ENCODE measurements around the gene CEP162.
A peak's percentile ranks its signal among the peaks of the same experiment; 100 is the strongest.
"Not testable (repeated sequence)": the region's sequence is repeated elsewhere in the genome, so short reads cannot be mapped to it uniquely, and the experiment has no call there.

Gene CEP162

GRCh38 chr6:84167457-84167856 lies 60.0 kb downstream of the CEP162 start:
- no peak overlapping the region for H3K4me3 ChIP-seq (ENCODE audit: low read depth, low read length)
- DNase-seq (ENCODE audit: low read depth), result no peak
- in situ Hi-C loops (cut with HindIII; ENCODE audit: low sequenced_read_pairs), result no loop called here
- no peak for TF ChIP-seq CTCF (IDR thresholded peaks at IDR 0.05; ENCODE audit: low read depth, low read length, missing control alignments)

DNA sequence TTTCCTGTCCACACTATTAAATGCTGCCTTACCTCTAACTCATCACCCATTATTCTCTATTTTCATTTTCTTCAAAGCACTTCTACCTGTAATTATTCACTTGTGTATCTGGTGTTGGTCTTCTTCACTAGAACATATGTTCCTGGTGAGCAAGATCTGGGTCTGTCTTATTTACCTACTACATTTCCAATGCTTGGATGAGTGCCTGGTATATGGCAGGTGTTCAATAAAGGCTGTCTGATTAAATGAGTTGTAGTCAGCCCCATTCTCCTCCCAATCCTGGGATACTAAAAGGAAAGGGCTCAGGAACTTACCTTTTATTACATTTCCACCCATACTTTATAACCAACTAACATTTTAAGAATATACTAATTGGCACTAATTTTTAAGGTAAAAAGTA lies 61.0 kb downstream of the CEP162 start:
- no peak overlapping the region for H3K4me3 ChIP-seq (ENCODE audit: low read depth, low read length)
- no peak for DNase-seq (ENCODE audit: low read depth)
- in situ Hi-C loops (cut with HindIII; ENCODE audit: low sequenced_read_pairs), result no loop called here
- TF ChIP-seq CTCF (IDR thresholded peaks at IDR 0.05; ENCODE audit: low read depth, low read length, missing control alignments), result no peak

DNA sequence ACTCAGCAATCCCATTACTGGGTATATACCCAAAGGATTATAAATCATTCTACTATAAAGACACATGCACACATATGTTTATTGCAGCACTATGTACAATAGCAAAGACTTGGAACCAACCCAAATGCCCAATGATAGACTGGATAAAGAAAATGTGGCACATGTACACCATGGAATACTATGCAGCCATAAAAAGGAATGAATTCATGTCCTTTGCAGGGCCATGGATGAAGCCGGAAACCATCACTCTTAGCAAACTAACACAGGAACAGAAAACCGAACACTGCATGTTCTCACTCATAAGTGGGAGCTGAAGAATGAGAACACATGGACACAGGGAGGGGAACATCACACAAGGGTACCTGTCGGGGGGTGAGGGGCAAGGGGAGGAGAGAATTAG lies 63.1 kb downstream of the CEP162 start:
- DNase-seq (ENCODE audit: low read depth); in situ Hi-C loops (cut with HindIII; ENCODE audit: low sequenced_read_pairs); H3K4me3 ChIP-seq (ENCODE audit: low read depth, low read length): not testable (repeated sequence)

DNA sequence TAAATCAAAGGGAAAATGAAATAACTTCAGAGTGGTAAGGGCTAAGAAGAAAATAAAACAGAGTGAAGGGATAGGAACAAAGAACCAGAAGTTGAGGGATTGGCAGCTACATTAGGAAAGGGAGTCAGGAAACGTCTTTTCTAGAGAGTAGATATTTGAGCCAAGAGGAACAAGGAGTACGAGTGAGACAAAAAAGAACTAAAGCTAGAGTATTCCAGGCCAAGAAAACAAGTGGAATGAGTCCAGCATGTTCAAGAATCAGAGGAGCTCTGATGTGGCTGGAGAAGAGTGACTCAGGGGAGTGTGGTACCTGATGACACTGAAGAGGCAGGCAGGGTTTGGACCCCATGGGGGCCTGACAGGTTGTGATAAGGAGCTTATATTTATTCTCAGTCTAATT lies 66.3 kb downstream of the CEP162 start:
- TF ChIP-seq CTCF (IDR thresholded peaks at IDR 0.05; ENCODE audit: low read depth, low read length, missing control alignments), result no peak
- in situ Hi-C loops (cut with HindIII; ENCODE audit: low sequenced_read_pairs), result no loop called here
- no peak for DNase-seq (ENCODE audit: low read depth)
- H3K4me3 ChIP-seq (ENCODE audit: low read depth, low read length), result no peak overlapping the region

GRCh38 chr6:84156306-84156705 lies 71.1 kb downstream of the CEP162 start:
- in situ Hi-C loops (cut with HindIII; ENCODE audit: low sequenced_read_pairs), result no loop called here
- no peak for DNase-seq (ENCODE audit: low read depth)
- H3K4me3 ChIP-seq (ENCODE audit: low read depth, low read length), result no peak overlapping the region
- TF ChIP-seq CTCF (IDR thresholded peaks at IDR 0.05; ENCODE audit: low read depth, low read length, missing control alignments), result no peak

- no peak overlapping the region for H3K4me3 ChIP-seq (ENCODE audit: low read depth, low read length)
- in situ Hi-C loops (cut with HindIII; ENCODE audit: low sequenced_read_pairs), result no loop called here
- TF ChIP-seq CTCF (IDR thresholded peaks at IDR 0.05; ENCODE audit: low read depth, low read length, missing control alignments), result no peak
- DNase-seq (ENCODE audit: low read depth), result no peak
These were observed 75.8 kb downstream of the CEP162 start for GRCh38 chr6:84151669-84152068.

- in situ Hi-C loops (cut with HindIII; ENCODE audit: low sequenced_read_pairs), result no loop called here
- TF ChIP-seq CTCF (IDR thresholded peaks at IDR 0.05; ENCODE audit: low read depth, low read length, missing control alignments), result no peak
- no peak overlapping the region for H3K4me3 ChIP-seq (ENCODE audit: low read depth, low read length)
- DNase-seq (ENCODE audit: low read depth), result peak; percentile 28
These were observed 76.7 kb downstream of the CEP162 start for GRCh38 chr6:84150705-84151104.
